ENCODE measurements around the gene SLC43A3.

DNA sequence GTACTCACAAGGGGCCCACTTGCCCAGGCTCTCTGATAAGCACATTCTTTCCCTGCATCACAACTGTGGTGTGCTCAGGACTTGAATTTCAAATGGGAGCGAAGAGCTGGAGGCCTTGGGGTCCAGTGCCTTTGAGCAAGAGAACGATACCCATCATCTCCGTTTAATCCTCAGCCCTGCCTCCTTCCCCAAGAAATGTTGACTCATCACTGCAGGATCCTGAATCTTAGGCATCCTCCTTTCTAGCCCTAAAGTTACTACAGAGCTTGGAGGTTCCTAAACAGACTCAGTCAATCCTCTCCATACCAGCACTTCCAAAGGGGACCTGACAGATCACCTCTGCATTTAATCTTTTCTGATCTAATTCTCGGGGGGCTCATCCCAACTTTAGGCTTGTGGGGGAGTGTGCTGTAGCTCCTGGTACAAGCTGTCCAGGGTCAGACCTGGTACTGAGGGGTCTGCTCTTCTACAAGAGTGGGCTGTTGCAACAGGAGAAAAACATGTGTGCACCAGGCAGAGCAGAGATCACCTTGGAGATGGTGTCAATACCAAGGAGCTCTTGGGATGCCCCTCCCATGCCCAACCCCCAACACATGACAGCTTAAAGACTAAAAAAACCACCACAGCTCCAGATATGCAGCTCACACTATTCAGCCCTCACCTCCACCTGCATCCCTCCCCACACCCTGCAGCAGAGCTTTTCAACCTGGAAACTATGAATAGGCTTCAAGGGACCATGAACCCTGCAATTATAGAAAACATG lies 32.5 kb downstream of the SLC43A3 start:
- no peak for TF ChIP-seq EP300 (IDR thresholded peaks at IDR 0.05)
- TF ChIP-seq CTCF (IDR thresholded peaks at IDR 0.05) = no peak
- no peak for TF ChIP-seq POLR2A (IDR thresholded peaks at IDR 0.05)

Data from ovary (tissue), 3 donors.